Hematopoietic multipotent progenitor cell (in vitro differentiated cells): ENCODE results near the gene ARF1. TPM values are rescaled to one million over a fixed set of nuclear protein-coding genes. Genes with fewer than 3 reads are reported as not detected.

Experiments used
- DNase-seq, 3 donors: peaks; one replicate each; pipeline ENCODE4 v3.0.0-alpha.2; 2011 to 2015; ENCODE audit warnings: low read depth in 2 of 3, low spot score in 2 of 3
- small RNA-seq: library from RNA; depleted of rRNA; stranded (forward); fragments of <200 nt; gene quantifications from one replicate; pipeline ENCODE3, GENCODE V24; 2012
- total RNA-seq: library from RNA; depleted of rRNA; stranded (reverse); fragments of >200 nt; gene quantifications from one replicate; pipeline ENCODE4 v1.2.3, GENCODE V29; 2012

The ARF1 gene
- total RNA-seq, 1 donor: 272 TPM

DNA sequence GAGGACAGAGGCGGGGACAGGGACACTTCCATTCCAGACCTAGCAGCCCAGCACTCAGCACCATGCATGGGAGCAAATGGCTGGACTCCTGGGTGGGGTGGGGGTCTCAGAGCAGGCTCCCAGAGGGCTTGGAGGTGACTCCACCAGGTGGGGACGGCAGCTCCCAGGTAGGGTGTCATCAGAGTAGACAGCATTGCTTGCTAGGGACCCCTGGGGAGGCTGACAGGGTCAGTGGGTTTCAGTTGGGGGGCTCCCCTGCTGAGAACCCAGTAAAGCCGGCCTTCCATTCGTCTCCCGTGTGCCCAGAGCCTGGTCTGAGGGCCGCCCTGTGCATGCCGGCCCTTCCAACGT, 62.5 kb downstream of the ARF1 start:
- DNase-seq: no peak

DNA sequence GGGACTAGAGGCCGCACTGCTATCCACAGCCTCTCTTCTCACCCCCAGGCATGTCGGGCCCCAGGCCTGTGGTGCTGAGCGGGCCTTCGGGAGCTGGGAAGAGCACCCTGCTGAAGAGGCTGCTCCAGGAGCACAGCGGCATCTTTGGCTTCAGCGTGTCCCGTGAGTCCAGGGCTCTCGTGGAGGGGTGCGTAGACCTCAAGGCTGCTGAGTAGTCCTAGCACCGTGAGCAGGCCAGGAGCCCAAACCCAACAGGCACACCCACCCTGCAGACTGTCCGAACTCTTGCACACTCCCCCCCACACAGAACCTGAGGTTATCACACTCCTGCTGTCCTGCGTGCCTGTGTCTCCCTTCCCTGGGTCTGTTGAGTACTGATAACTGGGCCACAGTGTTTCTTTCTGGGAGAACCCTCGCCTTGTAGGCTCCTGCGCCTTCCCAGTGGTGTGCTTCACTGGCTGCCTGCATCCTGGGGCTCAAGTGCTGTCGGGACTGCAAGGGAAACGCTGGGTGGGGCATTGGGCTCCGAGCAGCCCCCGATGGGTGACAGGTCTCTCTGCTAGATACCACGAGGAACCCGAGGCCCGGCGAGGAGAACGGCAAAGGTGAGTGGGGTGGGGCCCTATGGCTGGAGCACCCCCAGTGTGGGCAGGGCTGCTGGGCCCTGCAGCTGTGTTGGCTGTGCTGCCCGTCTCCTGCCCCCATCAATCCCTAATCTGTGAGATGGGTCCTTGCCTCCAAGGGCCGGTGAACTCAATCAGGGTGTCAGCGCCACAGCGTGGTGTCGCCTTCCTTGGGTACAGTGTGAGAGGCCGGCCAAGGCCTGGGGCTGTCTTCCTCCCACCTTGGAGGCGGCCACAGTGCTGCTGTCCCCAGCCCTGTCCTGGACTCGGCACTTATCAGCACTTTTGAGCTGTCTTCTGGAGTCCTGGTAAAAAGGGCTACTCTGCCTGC, 63.2 kb downstream of the ARF1 start:
- DNase-seq: no peak

- DNase-seq: no peak
Measured at GRCh38 chr1:228146417-228147150, 64.1 kb downstream of the ARF1 start.

DNA sequence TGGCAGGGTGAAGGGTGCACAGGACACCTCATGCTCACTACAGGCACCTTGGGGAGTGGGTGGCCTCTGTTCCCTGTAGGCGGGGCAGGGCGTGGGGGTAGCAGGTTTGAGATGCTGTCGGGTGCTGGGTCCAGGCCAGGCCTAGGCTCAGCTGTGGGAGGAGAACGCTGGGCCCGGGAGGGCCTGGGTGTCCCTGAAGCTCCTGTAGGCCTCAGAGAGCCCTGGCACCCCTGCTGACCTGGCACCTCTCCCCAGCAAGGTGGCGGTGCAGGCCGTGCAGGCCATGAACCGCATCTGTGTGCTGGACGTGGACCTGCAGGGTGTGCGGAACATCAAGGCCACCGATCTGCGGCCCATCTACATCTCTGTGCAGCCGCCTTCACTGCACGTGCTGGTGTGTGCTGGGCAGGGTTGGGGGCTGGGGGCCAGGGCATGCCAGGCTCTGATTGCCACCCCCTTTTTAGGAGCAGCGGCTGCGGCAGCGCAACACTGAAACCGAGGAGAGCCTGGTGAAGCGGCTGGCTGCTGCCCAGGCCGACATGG, 64.7 kb downstream of the ARF1 start:
- DNase-seq: no peak

- no peak for DNase-seq
Measured at GRCh38 chr1:228147768-228148167, 65.3 kb downstream of the ARF1 start.

- no peak for DNase-seq
Measured at GRCh38 chr1:228148196-228148861, 65.8 kb downstream of the ARF1 start.

Small RNA genes lying within 50 kb of the gene (small RNA-seq; reads per million reads assigned to genes)
- gene AL359510.1: not detected

Other genes with a start within 250 kb of the ARF1 start
- 0.27 TPM for gene WNT9A, start 134.8 kb upstream of the ARF1 start, total RNA-seq
- not detected for gene WNT3A, start 75.7 kb upstream of the ARF1 start, total RNA-seq
- 18.6 TPM for gene C1orf35, start 20.6 kb downstream of the ARF1 start, total RNA-seq
- 82.7 TPM for gene MRPL55, start 26.6 kb downstream of the ARF1 start, total RNA-seq
- 238 TPM for gene GUK1, start 57.6 kb downstream of the ARF1 start, total RNA-seq
- 12.7 TPM for gene GJC2, start 67.2 kb downstream of the ARF1 start, total RNA-seq
- 10.8 TPM for gene IBA57, start 83.1 kb downstream of the ARF1 start, total RNA-seq
- gene OBSCN, start 125.3 kb downstream of the ARF1 start, total RNA-seq: 85.9 TPM